Endothelial cell of umbilical vein (primary cell): ENCODE results near the gene UQCC2.

Source experiments
- CTCF ChIP-seq, 2 donors: IDR thresholded peaks; 1 replicate in 1 of 2; 2 replicates in 1 of 2; pipeline ENCODE4 v1.5.1; 2011; ENCODE audit warnings: low read length in 2 of 2, mild to moderate bottlenecking in 2 of 2, moderate library complexity in 2 of 2, control low read depth in 1 of 2, inconsistent platforms in 1 of 2, low read depth in 1 of 2; ENCODE audit not compliant: insufficient read depth in 1 of 2; ENCODE audit errors: extremely low read depth in 1 of 2
- MYC ChIP-seq: IDR thresholded peaks from one replicate; pipeline ENCODE4 v1.6.1; 2011; ENCODE audit warnings: mild to moderate bottlenecking, low read depth, low read length
- POLR2A ChIP-seq: IDR thresholded peaks from 2 replicates; pipeline ENCODE4 v1.6.1; 2012; ENCODE audit warnings: low read depth, mild to moderate bottlenecking, control low read depth, low read length

GRCh38 chr6:33694977-33695376 is 16.5 kb downstream of the UQCC2 start:
- TF ChIP-seq CTCF (IDR thresholded peaks at IDR 0.05; ENCODE audit: extremely low read depth in 1 of 2, insufficient read depth in 1 of 2, low read depth in 1 of 2, low read length in 2 of 2) (no peak), POLR2A (no peak), MYC (no peak)
